B cell (primary cell): ENCODE results near the gene MTCL1. TPM values are rescaled to one million over a fixed set of nuclear protein-coding genes. Genes with fewer than 3 reads are reported as not detected.

Experiments used
- ATAC-seq: fragments of 200-7000 bp; cut with Tn5 transposase; one replicate; pipeline ENCODE4 v1.10.0; 2021; ENCODE audit warnings: low read depth, mild to moderate bottlenecking, moderate number of reproducible peaks, moderate library complexity
- CTCF ChIA-PET: fragments of 350-600 bp; sonication (Branson Sonifier 250); formaldehyde crosslinking; loops from one replicate; lab custom pipeline; 2021; ENCODE audit warnings: antibody characterized with exemption, inconsistent platforms; lab: Charles Lee
- POLR2A ChIA-PET: fragments of 350-600 bp; sonication (Branson Sonifier 250); formaldehyde crosslinking; loops from one replicate; lab custom pipeline; 2021; ENCODE audit warnings: antibody characterized with exemption; lab: Charles Lee
- DNase-seq: peaks from one replicate; pipeline ENCODE4 v3.0.0; 2013
- H2AFZ ChIP-seq: 2 replicates; pipeline ENCODE4 v1.6.1; 2012; ENCODE audit warnings: mild to moderate bottlenecking, low read depth, low read length; ENCODE audit not compliant: insufficient read depth, poor library complexity, severe bottlenecking
- H3K27ac ChIP-seq, 2 donors: 1 replicate in 1 of 2; 2 replicates in 1 of 2; pipeline ENCODE4 v1.5.1; 2012 to 2013; ENCODE audit warnings: low read length in 2 of 2, mild to moderate bottlenecking in 2 of 2, moderate library complexity in 1 of 2
- H3K27me3 ChIP-seq, 4 experiments: fragments of 200-600 bp in 1 of 4; sonication (generic) in 1 of 4; replicated peaks in 1 of 4; 1 replicate in 2 of 4; 2 replicates in 2 of 4; pipeline versions ENCODE4 v1.6.1 to v1.7.0; 2013 to 2016; ENCODE audit warnings: low read length in 3 of 4, mild to moderate bottlenecking in 2 of 4, mixed read lengths in 1 of 4, moderate library complexity in 1 of 4; ENCODE audit not compliant: insufficient read depth in 4 of 4, control insufficient read depth in 3 of 4; ENCODE audit errors: control extremely low read depth in 1 of 4
- H3K36me3 ChIP-seq, 2 experiments: replicated peaks in 1 of 2; 1 replicate in 1 of 2; 2 replicates in 1 of 2; pipeline versions ENCODE4 v1.6.1 to v1.7.1; 2013; ENCODE audit warnings: low read length in 1 of 2; ENCODE audit not compliant: insufficient read depth in 2 of 2, control insufficient read depth in 1 of 2; ENCODE audit errors: control extremely low read depth in 1 of 2, extremely low read depth in 1 of 2
- H3K4me1 ChIP-seq, 2 donors: fragments of 200-600 bp in 1 of 2; sonication (generic) in 1 of 2; 1 replicate in 1 of 2; 2 replicates in 1 of 2; pipeline versions ENCODE4 v1.5.1 to v1.6.1; 2013 to 2017; ENCODE audit warnings: low read length in 2 of 2; ENCODE audit not compliant: control insufficient read depth in 2 of 2, insufficient read depth in 2 of 2
- H3K4me2 ChIP-seq: replicated peaks from 2 replicates; pipeline ENCODE3; 2012; ENCODE audit warnings: mild to moderate bottlenecking, low read depth, low read length; ENCODE audit not compliant: poor library complexity, severe bottlenecking
- H3K4me3 ChIP-seq, 5 experiments: fragments of 200-600 bp in 1 of 5; sonication (generic) in 1 of 5; 1 replicate in 3 of 5; 2 replicates in 2 of 5; pipeline versions ENCODE4 v1.5.1 to v1.7.0; 2011 to 2016; ENCODE audit warnings: low read length in 4 of 5, mild to moderate bottlenecking in 4 of 5, low read depth in 2 of 5, control low read depth in 1 of 5, moderate library complexity in 1 of 5; ENCODE audit not compliant: insufficient read depth in 1 of 5; ENCODE audit errors: control extremely low read depth in 1 of 5, extremely low read depth in 1 of 5
- H3K79me2 ChIP-seq: fragments of 200-600 bp; sonication (generic); one replicate; pipeline ENCODE4 v1.6.0; 2016; ENCODE audit warnings: low read length; ENCODE audit not compliant: control insufficient read depth, insufficient read depth
- H3K9ac ChIP-seq: fragments of 200-600 bp; sonication (generic); 2 replicates; pipeline ENCODE4 v1.6.1; 2017; ENCODE audit warnings: mild to moderate bottlenecking, low read length, moderate library complexity
- H3K9me3 ChIP-seq, 3 donors: one replicate each; pipeline versions ENCODE4 v1.6.1 to v1.7.1; 2013; ENCODE audit warnings: low read length in 2 of 3; ENCODE audit not compliant: control insufficient read depth in 2 of 3, insufficient read depth in 1 of 3; ENCODE audit errors: control extremely low read depth in 1 of 3
- H4K20me1 ChIP-seq: 2 replicates; pipeline ENCODE4 v1.6.0; 2012; ENCODE audit warnings: mild to moderate bottlenecking, low read length; ENCODE audit not compliant: insufficient read depth, control insufficient read depth, poor library complexity, severe bottlenecking
- H3K27ac Mint-ChIP-seq: one replicate; pipeline ENCODE4 v1.8.0; 2021; ENCODE audit warnings: mixed read lengths
- H3K27me3 Mint-ChIP-seq: one replicate; pipeline ENCODE4 v1.8.0; 2021; ENCODE audit warnings: mixed read lengths
- H3K4me1 Mint-ChIP-seq: one replicate; pipeline ENCODE4 v1.8.0; 2021; ENCODE audit warnings: mixed read lengths
- H3K4me3 Mint-ChIP-seq: one replicate; pipeline ENCODE4 v1.8.0; 2021; ENCODE audit warnings: mixed read lengths
- H3K9me3 Mint-ChIP-seq: one replicate; pipeline ENCODE4 v1.8.0; 2022; ENCODE audit warnings: mixed read lengths; ENCODE audit not compliant: insufficient read depth
- CTCF ChIP-seq: fragments of 200-600 bp; IDR thresholded peaks from one replicate; pipeline ENCODE4 v1.8.0; 2022; ENCODE audit warnings: antibody characterized with exemption, mild to moderate bottlenecking
- EZH2 ChIP-seq: IDR thresholded peaks from 2 replicates; pipeline ENCODE4 v1.6.1; 2012; ENCODE audit warnings: borderline replicate concordance, low read depth, mild to moderate bottlenecking, moderate library complexity, low read length; ENCODE audit not compliant: insufficient read depth, poor library complexity, severe bottlenecking
- WGBS: methylation state at CpG from one replicate; pipeline ENCODE4 v1.1.5; 2013; ENCODE audit warnings: missing lambda C conversion rate; ENCODE audit not compliant: insufficient coverage; 5-methylcytosine and 5-hydroxymethylcytosine counted together
- intact Hi-C: fragments of 100-400 bp; cut with micrococcal nuclease; formaldehyde crosslinking; loops from one replicate; pipeline ENCODE4 v1.10.0; 2022
- polyA plus RNA-seq: library from polyadenylated mRNA; depleted of rRNA; stranded (reverse); fragments of >200 nt; gene quantifications from 2 replicates; pipeline ENCODE4 v1.2.3, GENCODE V29; 2012
- total RNA-seq, 2 donors: library from RNA; stranded (reverse); fragments of 120-200 nt in 1 of 2; gene quantifications; 1 replicate in 1 of 2; 2 replicates in 1 of 2; pipeline versions ENCODE4 v1.2.3 to v1.2.4, GENCODE V29; 2013 to 2022

The MTCL1 gene
- total and polyA plus RNA-seq, 2 donors (not counting 1 experiment from before 2014, with no cell fraction given) = 2.7 to 5.8 TPM

GRCh38 chr18:8715599-8715998 is 10.2 kb downstream of the MTCL1 start:
- no peak overlapping the region for H3K4me2 ChIP-seq
- intact Hi-C loops = no loop called here
- Mint-ChIP-seq H3K9me3 (no peaks in the 10 kb centered on the region), H3K27ac (no peak overlapping the region), H3K4me1 (no peaks in the 10 kb centered on the region), H3K4me3 (no peak overlapping the region), H3K27me3 (no peaks in the 10 kb centered on the region)
- H2AFZ ChIP-seq = no peak overlapping the region
- H3K9ac ChIP-seq = no peak overlapping the region
- no peak overlapping the region for H3K4me3 ChIP-seq
- POLR2A ChIA-PET = no interaction called here
- peaks cover 8% of the 10 kb centered on the region for H3K79me2 ChIP-seq
- ATAC-seq (no peak), DNase-seq (no peak)
- TF ChIP-seq CTCF (no peak), EZH2 (no peak)
- H3K36me3 ChIP-seq = no peaks in the 10 kb centered on the region
- CTCF ChIA-PET = interaction anchor here (0.7 kb wide), 1 partner anchor 19 kb away, joined by 3 read pairs; no protein-coding TSS in a partner anchor
- no peaks in the 10 kb centered on the region for H3K27me3 ChIP-seq
- no peaks in the 10 kb centered on the region for H4K20me1 ChIP-seq
- no peaks in the 10 kb centered on the region for H3K4me1 ChIP-seq
- H3K9me3 ChIP-seq = peaks cover 0 to 3% (median 0%) of the 10 kb centered on the region in 3 donors
- no peak overlapping the region for H3K27ac ChIP-seq
- WGBS = 60% methylated on average over 1 of the region's 4 CpGs

- Histone ChIP-seq H3K79me2 (peaks cover 5% of the 10 kb centered on the region), H3K27me3 (no peaks in the 10 kb centered on the region), H3K4me3 (no peak overlapping the region), H3K9me3 (peaks cover 0 to 3% (median 0%) of the 10 kb centered on the region in 3 donors), H3K4me1 (no peaks in the 10 kb centered on the region), H4K20me1 (no peaks in the 10 kb centered on the region), H3K36me3 (no peaks in the 10 kb centered on the region), H2AFZ (no peak overlapping the region), H3K27ac (no peak overlapping the region), H3K4me2 (no peak overlapping the region), H3K9ac (no peak overlapping the region)
- Mint-ChIP-seq H3K27ac (no peak overlapping the region), H3K4me1 (no peaks in the 10 kb centered on the region), H3K4me3 (no peak overlapping the region), H3K9me3 (no peaks in the 10 kb centered on the region), H3K27me3 (no peaks in the 10 kb centered on the region)
- 86% methylated on average over 11 of the region's 13 CpGs for WGBS
- no peak for TF ChIP-seq EZH2
- TF ChIP-seq CTCF = no peak
- intact Hi-C loops = no loop called here
- CTCF ChIA-PET = no interaction called here
- ATAC-seq (no peak), DNase-seq (no peak)
- POLR2A ChIA-PET = no interaction called here
Observed at GRCh38 chr18:8717011-8717770, 11.8 kb downstream of the MTCL1 start.
